Neural cell (in vitro differentiated cells): Measurements from ENCODE around the gene ZDHHC12. TPM values are rescaled to one million over a fixed set of nuclear protein-coding genes. Genes with fewer than 3 reads are reported as not detected.
A peak's percentile ranks its signal among the peaks of the same experiment; 100 is the strongest.

ENCODE experiments used
- H2AFZ ChIP-seq: fragments of 200-600, 300-800 bp; sonication (generic), shearing (Covaris generic); 2 replicates; pipeline ENCODE4 v1.6.0; 2014; ENCODE audit warnings: low read depth, mild to moderate bottlenecking, antibody characterized with exemption, low read length, moderate library complexity
- H3F3A ChIP-seq: fragments of 200-600 bp; shearing (Covaris generic); 2 replicates; pipeline ENCODE4 v1.6.1; 2016; ENCODE audit warnings: mild to moderate bottlenecking, moderate library complexity, mixed read lengths, antibody characterized with exemption, low read length; ENCODE audit not compliant: insufficient read depth, poor library complexity, severe bottlenecking
- H3K27ac ChIP-seq: fragments of 200-600, 300-800 bp; sonication (generic), shearing (Covaris generic); 2 replicates; pipeline ENCODE4 v1.5.1; 2014; ENCODE audit warnings: mild to moderate bottlenecking, low read length, moderate library complexity
- H3K27me3 ChIP-seq: fragments of 300-800, 200-600 bp; sonication (generic), shearing (Covaris generic); 2 replicates; pipeline ENCODE4 v1.6.0; 2014; ENCODE audit warnings: mild to moderate bottlenecking, low read depth, low read length, moderate library complexity; ENCODE audit not compliant: insufficient read depth
- H3K36me3 ChIP-seq: fragments of 300-800, 200-600 bp; sonication (generic), shearing (Covaris generic); 2 replicates; pipeline ENCODE4 v1.5.1; 2014; ENCODE audit warnings: mild to moderate bottlenecking, antibody characterized with exemption, low read length, moderate library complexity; ENCODE audit not compliant: insufficient read depth
- H3K4me2 ChIP-seq: fragments of 300-800, 200-600 bp; sonication (generic), shearing (Covaris generic); 2 replicates; pipeline ENCODE4 v1.6.0; 2014; ENCODE audit warnings: mild to moderate bottlenecking, low read length
- H3K4me3 ChIP-seq: fragments of 300-800, 200-600 bp; sonication (generic), shearing (Covaris generic); 2 replicates; pipeline ENCODE4 v1.5.1; 2014; ENCODE audit warnings: mild to moderate bottlenecking, low read length, moderate library complexity
- H3K79me2 ChIP-seq: fragments of 200-600 bp; shearing (Covaris generic); replicated peaks from 2 replicates; pipeline ENCODE4 v1.6.0; 2014; ENCODE audit warnings: mild to moderate bottlenecking, low read length, moderate library complexity; ENCODE audit not compliant: insufficient read depth
- H3K9ac ChIP-seq: fragments of 300-800, 200-600 bp; sonication (generic), shearing (Covaris generic); 2 replicates; pipeline ENCODE4 v1.6.1; 2016; ENCODE audit warnings: mild to moderate bottlenecking, low read length, mixed read lengths
- H3K9me2 ChIP-seq: fragments of 200-600 bp; shearing (Covaris generic); 2 replicates; pipeline ENCODE4 v1.6.1; 2016; ENCODE audit warnings: mild to moderate bottlenecking, low read length, mixed read lengths; ENCODE audit not compliant: insufficient read depth
- H3K9me3 ChIP-seq: fragments of 200-600, 300-800 bp; sonication (generic), shearing (Covaris generic); 2 replicates; pipeline ENCODE4 v1.6.1; 2016; ENCODE audit warnings: mild to moderate bottlenecking, mixed run types, low read length, moderate library complexity, mixed read lengths
- H4K20me1 ChIP-seq: fragments of 200-600 bp; shearing (Covaris generic); 2 replicates; pipeline ENCODE4 v1.6.1; 2016; ENCODE audit warnings: mild to moderate bottlenecking, mixed run types; ENCODE audit not compliant: insufficient read depth
- EP300 ChIP-seq: fragments of 450-650 bp; conservative IDR thresholded peaks from 2 replicates; pipeline ENCODE4 v1.6.1; 2014; ENCODE audit warnings: antibody characterized with exemption, mild to moderate bottlenecking, moderate library complexity; ENCODE audit not compliant: poor library complexity, severe bottlenecking
- EZH2 ChIP-seq: fragments of 200-600, 300-800 bp; shearing (Covaris generic), sonication (generic); IDR thresholded peaks from 2 replicates; pipeline ENCODE4 v1.6.1; 2014; ENCODE audit warnings: antibody characterized with exemption, low read length, borderline replicate concordance, mild to moderate bottlenecking; ENCODE audit not compliant: insufficient read depth, poor library complexity, severe bottlenecking
- MXI1 ChIP-seq: fragments of 450-650 bp; conservative IDR thresholded peaks from 2 replicates; pipeline ENCODE4 v1.6.1; 2014; ENCODE audit warnings: antibody characterized with exemption, mild to moderate bottlenecking; ENCODE audit not compliant: poor library complexity, severe bottlenecking
- POLR2AphosphoS5 ChIP-seq: IDR thresholded peaks from 2 replicates; pipeline ENCODE4 v1.6.1; 2012
- RAD21 ChIP-seq: fragments of 450-650 bp; conservative IDR thresholded peaks from 2 replicates; pipeline ENCODE4 v1.6.1; 2014; ENCODE audit warnings: antibody characterized with exemption, mild to moderate bottlenecking, moderate library complexity
- SMC3 ChIP-seq: fragments of 450-650 bp; conservative IDR thresholded peaks from 2 replicates; pipeline ENCODE4 v1.6.1; 2014; ENCODE audit warnings: antibody characterized with exemption, mild to moderate bottlenecking, moderate library complexity; ENCODE audit not compliant: poor library complexity
- TAF1 ChIP-seq: IDR thresholded peaks from 2 replicates; pipeline ENCODE4 v1.6.1; 2012; ENCODE audit warnings: low read depth
- polyA plus RNA-seq: library from polyadenylated mRNA; depleted of rRNA; stranded (reverse); fragments of >200 nt; gene quantifications from 2 replicates; pipeline ENCODE4 v1.2.3, GENCODE V29; 2014
- TF ChIP-seq, protein P1 (sequence below): fragments of 450-650 bp; IDR thresholded peaks from 2 replicates; pipeline ENCODE4 v1.5.1; 2014; ENCODE audit warnings: antibody characterized with exemption, mild to moderate bottlenecking, moderate library complexity; ENCODE audit not compliant: poor library complexity, severe bottlenecking
- TF ChIP-seq, protein P2 (sequence below): IDR thresholded peaks from 2 replicates; pipeline ENCODE4 v1.6.1; 2012; ENCODE audit warnings: borderline replicate concordance

Gene ZDHHC12
- polyA plus RNA-seq, 1 donor from 2014 or later: 0.09 TPM

- peaks cover 3% of the 10 kb centered on the region for H3K27me3 ChIP-seq
- H3K36me3 ChIP-seq: no peaks in the 10 kb centered on the region
- H3K9ac ChIP-seq: no peak overlapping the region
- peak overlapping the region; percentile 73 for H3K4me3 ChIP-seq
- H3K79me2 ChIP-seq: no peaks in the 10 kb centered on the region
- H3K4me2 ChIP-seq: no peak overlapping the region
- H3K27ac ChIP-seq: no peak overlapping the region
- H3F3A ChIP-seq: no peaks in the 10 kb centered on the region
- H3K9me2 ChIP-seq: no peaks in the 10 kb centered on the region
- H4K20me1 ChIP-seq: no peaks in the 10 kb centered on the region
- H2AFZ ChIP-seq: no peak overlapping the region
- TF ChIP-seq MXI1 (no peak), TAF1 (no peak), POLR2AphosphoS5 (no peak), EZH2 (no peak), SMC3 (no peak), RAD21 (no peak), EP300 (no peak)
- TF ChIP-seq, protein P1, sequence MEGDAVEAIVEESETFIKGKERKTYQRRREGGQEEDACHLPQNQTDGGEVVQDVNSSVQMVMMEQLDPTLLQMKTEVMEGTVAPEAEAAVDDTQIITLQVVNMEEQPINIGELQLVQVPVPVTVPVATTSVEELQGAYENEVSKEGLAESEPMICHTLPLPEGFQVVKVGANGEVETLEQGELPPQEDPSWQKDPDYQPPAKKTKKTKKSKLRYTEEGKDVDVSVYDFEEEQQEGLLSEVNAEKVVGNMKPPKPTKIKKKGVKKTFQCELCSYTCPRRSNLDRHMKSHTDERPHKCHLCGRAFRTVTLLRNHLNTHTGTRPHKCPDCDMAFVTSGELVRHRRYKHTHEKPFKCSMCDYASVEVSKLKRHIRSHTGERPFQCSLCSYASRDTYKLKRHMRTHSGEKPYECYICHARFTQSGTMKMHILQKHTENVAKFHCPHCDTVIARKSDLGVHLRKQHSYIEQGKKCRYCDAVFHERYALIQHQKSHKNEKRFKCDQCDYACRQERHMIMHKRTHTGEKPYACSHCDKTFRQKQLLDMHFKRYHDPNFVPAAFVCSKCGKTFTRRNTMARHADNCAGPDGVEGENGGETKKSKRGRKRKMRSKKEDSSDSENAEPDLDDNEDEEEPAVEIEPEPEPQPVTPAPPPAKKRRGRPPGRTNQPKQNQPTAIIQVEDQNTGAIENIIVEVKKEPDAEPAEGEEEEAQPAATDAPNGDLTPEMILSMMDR: no peak
- TF ChIP-seq, protein P2, sequence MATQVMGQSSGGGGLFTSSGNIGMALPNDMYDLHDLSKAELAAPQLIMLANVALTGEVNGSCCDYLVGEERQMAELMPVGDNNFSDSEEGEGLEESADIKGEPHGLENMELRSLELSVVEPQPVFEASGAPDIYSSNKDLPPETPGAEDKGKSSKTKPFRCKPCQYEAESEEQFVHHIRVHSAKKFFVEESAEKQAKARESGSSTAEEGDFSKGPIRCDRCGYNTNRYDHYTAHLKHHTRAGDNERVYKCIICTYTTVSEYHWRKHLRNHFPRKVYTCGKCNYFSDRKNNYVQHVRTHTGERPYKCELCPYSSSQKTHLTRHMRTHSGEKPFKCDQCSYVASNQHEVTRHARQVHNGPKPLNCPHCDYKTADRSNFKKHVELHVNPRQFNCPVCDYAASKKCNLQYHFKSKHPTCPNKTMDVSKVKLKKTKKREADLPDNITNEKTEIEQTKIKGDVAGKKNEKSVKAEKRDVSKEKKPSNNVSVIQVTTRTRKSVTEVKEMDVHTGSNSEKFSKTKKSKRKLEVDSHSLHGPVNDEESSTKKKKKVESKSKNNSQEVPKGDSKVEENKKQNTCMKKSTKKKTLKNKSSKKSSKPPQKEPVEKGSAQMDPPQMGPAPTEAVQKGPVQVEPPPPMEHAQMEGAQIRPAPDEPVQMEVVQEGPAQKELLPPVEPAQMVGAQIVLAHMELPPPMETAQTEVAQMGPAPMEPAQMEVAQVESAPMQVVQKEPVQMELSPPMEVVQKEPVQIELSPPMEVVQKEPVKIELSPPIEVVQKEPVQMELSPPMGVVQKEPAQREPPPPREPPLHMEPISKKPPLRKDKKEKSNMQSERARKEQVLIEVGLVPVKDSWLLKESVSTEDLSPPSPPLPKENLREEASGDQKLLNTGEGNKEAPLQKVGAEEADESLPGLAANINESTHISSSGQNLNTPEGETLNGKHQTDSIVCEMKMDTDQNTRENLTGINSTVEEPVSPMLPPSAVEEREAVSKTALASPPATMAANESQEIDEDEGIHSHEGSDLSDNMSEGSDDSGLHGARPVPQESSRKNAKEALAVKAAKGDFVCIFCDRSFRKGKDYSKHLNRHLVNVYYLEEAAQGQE: no peak
- no peaks in the 10 kb centered on the region for H3K9me3 ChIP-seq
Measured at GRCh38 chr9:128702949-128703615, 20.8 kb downstream of the ZDHHC12 start.

- Histone ChIP-seq H3K9me2 (no peaks in the 10 kb centered on the region), H3K4me3 (peak within 1 kb of the TSS; percentile 73), H4K20me1 (no peaks in the 10 kb centered on the region), H3K9me3 (no peaks in the 10 kb centered on the region), H3F3A (no peaks in the 10 kb centered on the region), H3K79me2 (no peaks in the 10 kb centered on the region), H3K27ac (no peak within 1 kb of the TSS), H3K27me3 (peaks cover 3% of the 10 kb centered on the region), H3K9ac (peak within 1 kb of the TSS; percentile 45), H2AFZ (no peak within 1 kb of the TSS), H3K36me3 (no peaks in the 10 kb centered on the region), H3K4me2 (no peak within 1 kb of the TSS)
- TF ChIP-seq MXI1: peak; percentile 42
- TF ChIP-seq SMC3: peak; percentile 63
- TF ChIP-seq, protein P2: no peak
- TF ChIP-seq RAD21: peak; percentile 58
- TF ChIP-seq, protein P1: peak; percentile 93
Measured at GRCh38 chr9:128702445-128702948, 21.4 kb downstream of the ZDHHC12 start, which contains the start of gene PKN3. Gene PKN3 (plus strand): TSS chr9:128702503. CDS start chr9:128702916, 413 bp downstream.
